ES-I3 (cell line): ENCODE measurements around the gene CDK4.
A peak's percentile ranks its signal among the peaks of the same experiment; 100 is the strongest.

Source experiments
- H3K36me3 ChIP-seq: 2 replicates; pipeline ENCODE4 v1.6.1; 2013; ENCODE audit warnings: mild to moderate bottlenecking, low read length, control low read depth, moderate library complexity; ENCODE audit not compliant: insufficient read depth
- H3K4me1 ChIP-seq: 2 replicates; pipeline ENCODE4 v1.6.1; 2013; ENCODE audit warnings: mild to moderate bottlenecking, control low read depth, low read length; ENCODE audit not compliant: insufficient read depth
- H3K9ac ChIP-seq: 2 replicates; pipeline ENCODE4 v1.6.1; 2013; ENCODE audit warnings: low read depth, mild to moderate bottlenecking, low read length, moderate library complexity
- H3K9me3 ChIP-seq: 2 replicates; pipeline ENCODE4 v1.6.1; 2013; ENCODE audit warnings: mild to moderate bottlenecking, low read length, moderate library complexity; ENCODE audit not compliant: control insufficient read depth, insufficient read depth

Gene CDK4

GRCh38 chr12:57766464-57767304, 14.6 kb upstream of the CDK4 start, which contains the start of gene CYP27B1:
TSS of gene CYP27B1 (minus strand) at chr12:57767078. CDS start at chr12:57767041, 37 bp downstream.
- Histone ChIP-seq H3K9me3 (no peaks in the 10 kb centered on the region), H3K4me1 (no peaks in the 10 kb centered on the region; the same call in 1 of the 2 replicates), H3K9ac (peak within 1 kb of the TSS; percentile 50; the same call in 1 of the 2 replicates), H3K36me3 (no peaks in the 10 kb centered on the region)

DNA sequence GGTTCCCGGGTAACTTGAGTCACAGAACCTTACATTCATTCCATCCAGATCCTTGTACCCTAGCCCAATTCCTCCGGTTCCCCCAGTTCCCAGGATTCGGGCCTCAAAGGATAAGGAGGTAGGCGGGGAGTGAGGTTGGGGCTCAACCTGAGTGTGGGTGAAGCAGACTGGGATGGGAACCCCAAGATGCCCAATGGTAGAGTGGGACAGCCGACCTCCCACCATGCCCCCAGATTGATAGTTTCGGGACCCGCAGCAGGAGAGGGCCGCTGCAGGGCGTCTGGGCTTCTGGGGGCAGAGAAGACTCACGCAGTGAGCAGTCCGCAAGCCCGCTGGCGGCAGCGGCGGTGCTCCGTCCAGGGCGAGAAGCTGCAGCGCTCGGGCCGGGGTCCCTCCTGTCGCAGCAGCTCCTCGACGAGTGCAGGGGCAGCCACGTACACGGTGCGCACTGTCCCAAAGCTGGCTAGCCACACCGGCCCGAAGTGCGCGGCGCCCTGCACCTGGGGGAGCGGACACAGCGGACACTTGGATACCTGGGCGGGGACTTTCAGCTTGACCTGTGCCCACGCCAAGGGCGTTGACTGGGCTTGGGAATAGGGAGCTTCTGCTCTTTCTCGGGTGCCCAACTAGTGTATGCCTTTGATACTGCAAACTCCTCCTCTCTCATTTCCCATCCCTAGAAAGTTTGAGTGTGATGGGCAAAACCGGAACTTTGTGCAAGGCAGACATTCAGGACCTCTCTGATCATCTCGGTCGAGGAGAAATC, 13.8 kb upstream of the CDK4 start:
- Histone ChIP-seq H3K4me1 (no peaks in the 10 kb centered on the region), H3K9me3 (no peaks in the 10 kb centered on the region), H3K9ac (peak overlapping the region; percentile 50; the same call in 1 of the 2 replicates), H3K36me3 (no peaks in the 10 kb centered on the region)

GRCh38 chr12:57765003-57765697, 13.0 kb upstream of the CDK4 start:
- Histone ChIP-seq H3K36me3 (no peaks in the 10 kb centered on the region), H3K9ac (peak overlapping the region; percentile 50), H3K4me1 (no peaks in the 10 kb centered on the region), H3K9me3 (no peaks in the 10 kb centered on the region)

DNA sequence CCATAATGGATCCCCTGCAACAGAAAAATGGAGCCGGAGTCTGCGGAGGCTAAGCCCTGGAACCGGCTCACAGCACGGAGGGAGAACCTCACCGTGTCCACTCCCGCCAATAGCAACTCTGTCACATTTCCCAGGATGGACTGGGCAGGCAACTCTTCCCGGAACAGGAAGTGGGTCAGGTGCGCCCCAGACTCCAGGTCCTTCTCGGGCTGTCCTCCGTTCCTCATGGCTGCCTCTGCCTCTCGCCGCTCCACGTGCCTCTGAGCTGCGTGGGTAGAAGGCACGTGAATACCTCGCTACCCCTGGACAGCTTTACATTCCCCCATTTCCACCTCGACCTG, 12.5 kb upstream of the CDK4 start:
- no peaks in the 10 kb centered on the region for H3K9me3 ChIP-seq
- H3K9ac ChIP-seq, result peak overlapping the region; percentile 50; the same call in 1 of the 2 replicates
- no peaks in the 10 kb centered on the region for H3K36me3 ChIP-seq
- H3K4me1 ChIP-seq, result no peaks in the 10 kb centered on the region

DNA sequence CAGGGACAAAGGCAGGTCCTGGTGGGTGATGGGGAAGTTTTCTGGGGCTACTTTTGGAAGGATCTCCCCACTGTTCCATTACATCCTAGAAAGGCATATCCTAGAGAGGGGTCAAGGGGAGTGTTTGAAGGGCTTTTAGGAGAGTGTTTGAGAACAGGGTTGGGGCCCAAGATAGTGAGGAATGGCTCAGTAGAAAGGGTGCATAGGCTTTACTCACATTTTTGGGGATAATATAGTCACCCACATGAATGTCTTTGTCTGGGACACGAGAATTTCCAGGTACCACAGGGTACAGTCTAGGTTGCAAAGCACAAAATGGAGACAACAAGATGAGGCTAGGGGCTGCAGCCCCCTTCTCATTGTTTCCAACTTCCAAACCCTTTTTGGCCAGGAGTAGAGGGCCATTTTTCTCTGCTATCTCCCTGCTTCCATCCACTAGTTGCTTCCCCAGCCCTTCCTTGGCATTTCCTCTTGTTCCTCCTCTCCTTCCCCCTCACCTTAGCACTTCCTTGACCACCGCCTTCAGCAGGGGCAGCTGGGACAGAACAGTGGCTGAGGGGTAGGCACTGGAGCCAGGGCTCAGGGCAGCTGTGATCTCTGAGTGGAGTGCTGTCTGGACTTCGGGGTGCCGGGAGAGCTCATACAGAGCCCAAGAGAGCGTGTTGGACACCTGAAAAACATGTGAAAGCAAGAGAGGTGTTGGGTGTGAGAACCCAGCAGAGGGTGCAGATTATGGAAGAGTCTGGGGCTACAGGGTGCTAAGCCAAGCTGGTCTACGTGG, 12.0 kb upstream of the CDK4 start:
- no peaks in the 10 kb centered on the region for H3K9me3 ChIP-seq
- H3K4me1 ChIP-seq, result no peaks in the 10 kb centered on the region
- peak overlapping the region; percentile 50; the same call in 1 of the 2 replicates for H3K9ac ChIP-seq
- no peaks in the 10 kb centered on the region for H3K36me3 ChIP-seq

- H3K9ac ChIP-seq, result no peak overlapping the region
- no peaks in the 10 kb centered on the region for H3K4me1 ChIP-seq
- no peaks in the 10 kb centered on the region for H3K36me3 ChIP-seq
- no peaks in the 10 kb centered on the region for H3K9me3 ChIP-seq
Observed at GRCh38 chr12:57762463-57762862, 10.4 kb upstream of the CDK4 start.

- no peaks in the 10 kb centered on the region for H3K36me3 ChIP-seq
- no peak overlapping the region for H3K9ac ChIP-seq
- H3K9me3 ChIP-seq, result no peaks in the 10 kb centered on the region
- H3K4me1 ChIP-seq, result no peaks in the 10 kb centered on the region
Observed at GRCh38 chr12:57761391-57761998, 9.4 kb upstream of the CDK4 start.

DNA sequence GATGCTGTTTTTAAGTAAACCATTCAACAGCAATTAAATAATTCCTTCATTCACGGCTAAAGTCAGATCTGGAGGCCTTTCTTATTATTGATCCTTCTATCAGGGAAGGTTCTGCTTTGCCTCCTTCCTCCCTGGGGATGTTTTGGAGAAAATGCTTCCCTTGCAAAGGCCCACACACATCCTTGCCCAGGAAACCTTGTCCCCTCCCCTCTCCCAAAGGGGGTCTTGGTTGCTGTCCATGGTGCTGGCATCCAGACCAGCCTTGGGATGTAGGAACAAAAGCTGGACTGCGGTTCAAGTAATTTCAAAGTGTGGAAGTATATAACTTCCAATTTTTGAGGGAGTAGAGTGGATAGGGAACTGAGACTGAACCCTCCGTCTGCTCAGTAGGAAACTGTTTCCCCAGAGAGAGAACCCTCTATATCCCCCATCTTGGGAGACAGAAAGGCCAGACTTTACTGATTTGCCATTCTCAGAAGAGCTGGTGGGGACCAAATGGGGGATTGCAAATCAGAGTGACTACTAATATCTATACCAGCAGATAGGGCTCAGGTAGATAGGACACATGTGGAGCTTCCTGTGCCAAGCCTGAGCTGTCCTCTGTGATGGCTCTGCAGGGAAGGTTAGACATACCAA, 8.4 kb upstream of the CDK4 start:
- H3K4me1 ChIP-seq, result no peaks in the 10 kb centered on the region
- H3K36me3 ChIP-seq, result no peaks in the 10 kb centered on the region
- no peaks in the 10 kb centered on the region; the same call in 1 of the 2 replicates for H3K9me3 ChIP-seq
- no peak overlapping the region for H3K9ac ChIP-seq

DNA sequence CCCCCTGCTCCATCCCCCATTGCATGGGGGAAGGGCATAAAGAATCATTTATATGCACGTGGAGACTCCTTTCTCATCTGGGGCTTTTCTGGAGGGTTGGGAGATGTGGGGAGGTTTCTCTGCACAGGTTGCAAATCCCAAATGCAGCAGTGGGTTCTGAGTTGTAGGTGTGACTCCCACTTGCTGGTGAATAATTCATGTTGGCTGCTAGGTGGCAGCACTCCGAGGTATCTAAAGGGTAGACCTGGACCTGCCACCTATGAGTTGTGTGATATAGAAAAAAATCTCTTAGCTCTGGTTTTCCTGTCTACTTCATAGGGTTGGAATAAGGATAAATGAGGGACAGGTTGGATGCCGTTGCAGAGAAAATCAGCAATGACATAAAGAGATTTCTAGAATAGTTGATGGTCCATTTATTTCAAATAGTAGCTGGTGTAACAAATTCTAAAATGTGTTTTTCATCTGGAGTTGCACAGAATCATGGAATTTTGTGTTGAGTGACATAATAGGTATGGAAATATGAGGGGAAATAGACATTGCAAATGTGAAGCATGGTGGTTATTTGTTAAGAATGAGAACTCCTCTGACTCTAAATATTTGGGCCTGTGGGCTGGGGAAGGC, 7.4 kb upstream of the CDK4 start:
- no peaks in the 10 kb centered on the region for H3K36me3 ChIP-seq
- no peaks in the 10 kb centered on the region for H3K4me1 ChIP-seq
- H3K9ac ChIP-seq, result no peak overlapping the region
- H3K9me3 ChIP-seq, result no peaks in the 10 kb centered on the region; the same call in 1 of the 2 replicates

GRCh38 chr12:57758552-57759359, 6.6 kb upstream of the CDK4 start:
- Histone ChIP-seq H3K9me3 (no peaks in the 10 kb centered on the region; the same call in 1 of the 2 replicates), H3K9ac (no peak overlapping the region), H3K4me1 (peaks cover 2% of the 10 kb centered on the region; the same call in 1 of the 2 replicates), H3K36me3 (no peaks in the 10 kb centered on the region)

- H3K36me3 ChIP-seq, result no peaks in the 10 kb centered on the region
- H3K9ac ChIP-seq, result no peak overlapping the region
- H3K9me3 ChIP-seq, result no peaks in the 10 kb centered on the region; the same call in 1 of the 2 replicates
- peaks cover 6% of the 10 kb centered on the region; the same call in 1 of the 2 replicates for H3K4me1 ChIP-seq
Observed at GRCh38 chr12:57757771-57758170, 5.7 kb upstream of the CDK4 start.
